CD14-positive monocyte (primary cell): ENCODE measurements around the gene NOC2L. TPM values are rescaled to one million over a fixed set of nuclear protein-coding genes. Genes with fewer than 3 reads are reported as not detected.
A peak's percentile ranks its signal among the peaks of the same experiment; 100 is the strongest.

ENCODE experiments used
- DNase-seq, 3 donors: peaks; one replicate each; pipeline ENCODE4 v3.0.0-alpha.2; 2011 to 2022
- H2AFZ ChIP-seq: 2 replicates; pipeline ENCODE4 v1.6.0; 2012; ENCODE audit warnings: mild to moderate bottlenecking, low read depth, low read length, inconsistent platforms; ENCODE audit not compliant: insufficient read depth, poor library complexity, severe bottlenecking
- H3K27ac ChIP-seq, 2 donors: 1 replicate in 1 of 2; 2 replicates in 1 of 2; pipeline ENCODE4 v1.5.1; 2012 to 2013; ENCODE audit warnings: low read length in 2 of 2, control low read depth in 1 of 2, inconsistent platforms in 1 of 2, low read depth in 1 of 2, mild to moderate bottlenecking in 1 of 2
- H3K27me3 ChIP-seq, 2 donors: one replicate each; pipeline versions ENCODE4 v1.6.0 to v1.6.1; 2011 to 2013; ENCODE audit warnings: low read length in 2 of 2; ENCODE audit not compliant: control insufficient read depth in 2 of 2, insufficient read depth in 2 of 2
- H3K36me3 ChIP-seq, 2 donors: replicated peaks in 1 of 2; 1 replicate in 1 of 2; 2 replicates in 1 of 2; pipeline versions ENCODE4 v1.5.1 to v1.6.1; 2012 to 2013; ENCODE audit warnings: low read length in 2 of 2, control low read depth in 1 of 2, inconsistent platforms in 1 of 2, mild to moderate bottlenecking in 1 of 2; ENCODE audit not compliant: insufficient read depth in 2 of 2, control insufficient read depth in 1 of 2
- H3K4me1 ChIP-seq, 2 donors: 1 replicate in 1 of 2; 2 replicates in 1 of 2; pipeline versions ENCODE4 v1.5.1 to v1.6.1; 2012 to 2013; ENCODE audit warnings: low read length in 2 of 2, control low read depth in 1 of 2, inconsistent platforms in 1 of 2, mild to moderate bottlenecking in 1 of 2, moderate library complexity in 1 of 2; ENCODE audit not compliant: insufficient read depth in 2 of 2, control insufficient read depth in 1 of 2
- H3K4me2 ChIP-seq: replicated peaks from 2 replicates; pipeline ENCODE3; 2012; ENCODE audit warnings: low read length, moderate library complexity, mild to moderate bottlenecking; ENCODE audit not compliant: poor library complexity, severe bottlenecking; ENCODE audit errors: extremely low read depth
- H3K4me3 ChIP-seq, 3 experiments: fragments of 200-600 bp in 1 of 3; sonication (generic) in 1 of 3; replicated peaks in 1 of 3; 1 replicate in 2 of 3; 2 replicates in 1 of 3; pipeline ENCODE4 v1.5.1; 2011 to 2013; ENCODE audit warnings: low read length in 3 of 3, mild to moderate bottlenecking in 3 of 3, control low read depth in 2 of 3, low read depth in 2 of 3, inconsistent platforms in 1 of 3, moderate library complexity in 1 of 3
- H3K79me2 ChIP-seq: 2 replicates; pipeline ENCODE4 v1.6.0; 2012; ENCODE audit warnings: mild to moderate bottlenecking, control low read depth, inconsistent platforms, low read length, moderate library complexity; ENCODE audit not compliant: insufficient read depth
- H3K9ac ChIP-seq: 2 replicates; pipeline ENCODE4 v1.6.0; 2017; ENCODE audit warnings: low read length, mild to moderate bottlenecking; ENCODE audit not compliant: insufficient read depth, poor library complexity, severe bottlenecking
- H3K9me3 ChIP-seq, 2 donors: replicated peaks in 1 of 2; 1 replicate in 1 of 2; 2 replicates in 1 of 2; pipeline versions ENCODE4 v1.5.1 to v1.6.1; 2012 to 2013; ENCODE audit warnings: low read length in 2 of 2, control low read depth in 1 of 2; ENCODE audit not compliant: control insufficient read depth in 1 of 2, insufficient read depth in 1 of 2
- H4K20me1 ChIP-seq: 2 replicates; pipeline ENCODE4 v1.6.0; 2012; ENCODE audit warnings: mild to moderate bottlenecking, low read length, control low read depth, moderate library complexity; ENCODE audit not compliant: insufficient read depth
- H3K27ac Mint-ChIP-seq, 7 donors: one replicate each; pipeline ENCODE4 v1.8.0; 2020; ENCODE audit warnings: mild to moderate bottlenecking in 7 of 7, mixed read lengths in 7 of 7, moderate library complexity in 6 of 7, inconsistent platforms in 2 of 7
- H3K27me3 Mint-ChIP-seq, 3 donors: one replicate each; pipeline ENCODE4 v1.8.0; 2021 to 2022; ENCODE audit warnings: low read depth in 3 of 3, mild to moderate bottlenecking in 3 of 3, mixed read lengths in 3 of 3, moderate library complexity in 3 of 3, inconsistent platforms in 1 of 3
- H3K36me3 Mint-ChIP-seq, 2 donors: one replicate each; pipeline ENCODE4 v1.8.0; 2020; ENCODE audit warnings: mixed read lengths in 2 of 2, inconsistent platforms in 1 of 2, mild to moderate bottlenecking in 1 of 2
- H3K4me1 Mint-ChIP-seq: one replicate; pipeline ENCODE4 v1.8.0; 2020; ENCODE audit warnings: mild to moderate bottlenecking, mixed read lengths
- H3K4me3 Mint-ChIP-seq, 2 donors: one replicate each; pipeline ENCODE4 v1.8.0; 2020; ENCODE audit warnings: mild to moderate bottlenecking in 2 of 2, mixed read lengths in 2 of 2, moderate library complexity in 1 of 2
- H3K9me3 Mint-ChIP-seq, 7 donors: one replicate each; pipeline ENCODE4 v1.8.0; 2020 to 2022; ENCODE audit warnings: mixed read lengths in 7 of 7, mild to moderate bottlenecking in 6 of 7, moderate library complexity in 6 of 7, inconsistent platforms in 2 of 7
- CTCF ChIP-seq: fragments of 200-600 bp; IDR thresholded peaks from one replicate; pipeline ENCODE4 v1.8.0; 2022; ENCODE audit warnings: antibody characterized with exemption, mild to moderate bottlenecking
- WGBS: methylation state at CpG from one replicate; pipeline ENCODE4 v1.1.5; 2013; ENCODE audit warnings: missing lambda C conversion rate; ENCODE audit not compliant: insufficient coverage; 5-methylcytosine and 5-hydroxymethylcytosine counted together
- intact Hi-C, 2 donors: fragments of 100-400 bp; cut with micrococcal nuclease; formaldehyde crosslinking; loops; one replicate each; pipeline versions ENCODE4 v1.15.0 to v1.15.1; 2023
- polyA plus RNA-seq, 3 donors: library from polyadenylated mRNA; depleted of rRNA in 1 of 3; unstranded in 2 of 3; stranded (reverse) in 1 of 3; fragments of 300-500 nt in 2 of 3; fragments of >200 nt in 1 of 3; fragmentation: Illumina TruSeq in 2 of 3; gene quantifications; 1 replicate in 2 of 3; 2 replicates in 1 of 3; pipeline ENCODE4 v1.2.3, GENCODE V29; 2012 to 2021

NOC2L gene
- polyA plus RNA-seq, 3 donors, result 34.5 to 47.9 (median 35.8) TPM

- Histone ChIP-seq H3K4me1 (peaks cover 4 to 17% of the 10 kb centered on the region in 2 donors), H3K9ac (no peak overlapping the region), H3K4me3 (no peak overlapping the region), H3K4me2 (no peak overlapping the region), H2AFZ (no peak overlapping the region), H4K20me1 (no peaks in the 10 kb centered on the region), H3K27me3 (peaks cover 25 to 69% of the 10 kb centered on the region in 2 donors), H3K9me3 (peaks cover 0 to 9% of the 10 kb centered on the region in 2 donors), H3K36me3 (no peaks in the 10 kb centered on the region), H3K27ac (no peak overlapping the region), H3K79me2 (no peaks in the 10 kb centered on the region)
- WGBS, result 93% methylated on average over 33 of the region's 45 CpGs
- H3K4me3 Mint-ChIP-seq, result no peak overlapping the region
- H3K36me3 Mint-ChIP-seq, result no peaks in the 10 kb centered on the region
- H3K27ac Mint-ChIP-seq, result no peak overlapping the region
- no peak for DNase-seq
- no peak for TF ChIP-seq CTCF
- peaks cover 47 to 84% (median 68%) of the 10 kb centered on the region in 3 donors for H3K27me3 Mint-ChIP-seq
- peaks cover 0 to 19% (median 3%) of the 10 kb centered on the region in 7 donors for H3K9me3 Mint-ChIP-seq
- H3K4me1 Mint-ChIP-seq, result peaks cover 7% of the 10 kb centered on the region
- intact Hi-C loops, result no loop called here
Observed at GRCh38 chr1:936348-937264, 22.4 kb downstream of the NOC2L start.

GRCh38 chr1:935751-936231 lies 23.3 kb downstream of the NOC2L start:
- Histone ChIP-seq H3K36me3 (no peaks in the 10 kb centered on the region), H3K79me2 (no peaks in the 10 kb centered on the region), H4K20me1 (no peaks in the 10 kb centered on the region), H3K4me3 (no peak overlapping the region), H3K4me1 (peaks cover 0 to 9% of the 10 kb centered on the region in 2 donors), H3K9ac (no peak overlapping the region), H3K27ac (no peak overlapping the region), H3K9me3 (peaks cover 0 to 9% of the 10 kb centered on the region in 2 donors), H2AFZ (no peak overlapping the region), H3K4me2 (no peak overlapping the region), H3K27me3 (peaks cover 19 to 61% of the 10 kb centered on the region in 2 donors)
- no peak for DNase-seq
- intact Hi-C loops, result no loop called here
- no peak overlapping the region for H3K27ac Mint-ChIP-seq
- peaks cover 0 to 12% (median 0%) of the 10 kb centered on the region in 7 donors for H3K9me3 Mint-ChIP-seq
- H3K4me1 Mint-ChIP-seq, result peaks cover 3% of the 10 kb centered on the region
- no peak for TF ChIP-seq CTCF
- peak overlapping the region in 1 of 2 donors; percentile 26 for H3K4me3 Mint-ChIP-seq
- peaks cover 43 to 80% (median 64%) of the 10 kb centered on the region in 3 donors for H3K27me3 Mint-ChIP-seq
- no peaks in the 10 kb centered on the region for H3K36me3 Mint-ChIP-seq
- 45% methylated on average over 29 of the region's 30 CpGs for WGBS
